Measurements from ENCODE around the gene PLOD2. TPM values are rescaled to one million over a fixed set of nuclear protein-coding genes. Genes with fewer than 3 reads are reported as not detected.
"Not testable (repeated sequence)": the region's sequence is repeated elsewhere in the genome, so short reads cannot be mapped to it uniquely, and the experiment has no call there.

The PLOD2 gene
- total RNA-seq, 2 donors from 2014 or later: 66.7 to 245 TPM

GRCh38 chr3:146125951-146126350 lies 35.0 kb downstream of the PLOD2 start:
- intact Hi-C loops (cut with DNase I): no loop called here
- Histone ChIP-seq H3K9ac (ENCODE audit: low read depth in 2 of 2, low read length in 2 of 2) (no peak overlapping the region), H3K4me3 (no peak overlapping the region), H3K4me1 (no peaks in the 10 kb centered on the region), H3K27me3 (no peaks in the 10 kb centered on the region), H3K27ac (no peak overlapping the region), H3K36me3 (no peaks in the 10 kb centered on the region), H3K9me3 (no peaks in the 10 kb centered on the region)
- no peak for TF ChIP-seq CTCF (IDR thresholded peaks at IDR 0.05)
- DNase-seq: no peak

GRCh38 chr3:146124126-146124801 lies 36.7 kb downstream of the PLOD2 start:
- Histone ChIP-seq H3K36me3 (no peaks in the 10 kb centered on the region), H3K4me1 (no peaks in the 10 kb centered on the region), H3K27ac (no peak overlapping the region), H3K27me3 (no peaks in the 10 kb centered on the region), H3K9ac (ENCODE audit: low read depth in 2 of 2, low read length in 2 of 2) (no peak overlapping the region), H3K9me3 (no peaks in the 10 kb centered on the region), H3K4me3 (no peak overlapping the region)
- DNase-seq: no peak
- TF ChIP-seq CTCF (IDR thresholded peaks at IDR 0.05): no peak
- intact Hi-C loops (cut with DNase I): no loop called here

GRCh38 chr3:146117406-146118285 lies 43.3 kb downstream of the PLOD2 start:
- Histone ChIP-seq H3K4me3 (no peak overlapping the region), H3K27me3 (no peaks in the 10 kb centered on the region), H3K27ac (no peak overlapping the region), H3K36me3 (no peaks in the 10 kb centered on the region), H3K9me3 (no peaks in the 10 kb centered on the region), H3K9ac (ENCODE audit: low read depth in 2 of 2, low read length in 2 of 2) (no peak overlapping the region), H3K4me1 (no peaks in the 10 kb centered on the region)
- no peak for TF ChIP-seq CTCF (IDR thresholded peaks at IDR 0.05)
- intact Hi-C loops (cut with DNase I): no loop called here
- DNase-seq: no peak

- H3K36me3 ChIP-seq: no peaks in the 10 kb centered on the region
- TF ChIP-seq CTCF (IDR thresholded peaks at IDR 0.05): no peak
- no peak for DNase-seq
- no peaks in the 10 kb centered on the region for H3K4me1 ChIP-seq
- H3K27me3 ChIP-seq: no peaks in the 10 kb centered on the region
- no peaks in the 10 kb centered on the region for H3K9me3 ChIP-seq
- H3K27ac ChIP-seq: no peak overlapping the region
- intact Hi-C loops (cut with DNase I): no loop called here
- H3K4me3 ChIP-seq: no peak overlapping the region
- no peak overlapping the region for H3K9ac ChIP-seq (ENCODE audit: low read depth in 2 of 2, low read length in 2 of 2)
Observed at GRCh38 chr3:146115619-146116018, 45.4 kb downstream of the PLOD2 start.

- H3K9me3 ChIP-seq; intact Hi-C loops (cut with DNase I); H3K27ac ChIP-seq; H3K36me3 ChIP-seq; H3K4me1 ChIP-seq; H3K9ac ChIP-seq (ENCODE audit: low read depth in 2 of 2, low read length in 2 of 2); H3K27me3 ChIP-seq; H3K4me3 ChIP-seq; DNase-seq: not testable (repeated sequence)
Observed at GRCh38 chr3:146113804-146114203, 47.2 kb downstream of the PLOD2 start.

- H3K4me1 ChIP-seq: no peaks in the 10 kb centered on the region
- H3K9ac ChIP-seq (ENCODE audit: low read depth in 2 of 2, low read length in 2 of 2): no peak overlapping the region
- intact Hi-C loops (cut with DNase I): no loop called here
- no peak for DNase-seq
- TF ChIP-seq CTCF (IDR thresholded peaks at IDR 0.05): no peak
- no peak overlapping the region for H3K27ac ChIP-seq
- no peaks in the 10 kb centered on the region for H3K27me3 ChIP-seq
- no peaks in the 10 kb centered on the region for H3K9me3 ChIP-seq
- no peaks in the 10 kb centered on the region for H3K36me3 ChIP-seq
- H3K4me3 ChIP-seq: no peak overlapping the region
Observed at GRCh38 chr3:146111337-146111736, 49.6 kb downstream of the PLOD2 start.

Measured in colonic mucosa (tissue), 4 donors.